H1 (cell line): ENCODE data around the gene ZSCAN18. TPM values are rescaled to one million over a fixed set of nuclear protein-coding genes. Genes with fewer than 3 reads are reported as not detected.

Experiments used
- CTCF ChIA-PET: fragments of 300-600 bp; sonication (Branson Sonifier 250); formaldehyde crosslinking; loops from one replicate; lab custom pipeline; 2021; ENCODE audit not compliant: partially characterized antibody; lab: Charles Lee
- POLR2A ChIA-PET: fragments of 300-600 bp; sonication (Branson Sonifier 250); formaldehyde crosslinking; loops from one replicate; lab custom pipeline; 2021; ENCODE audit warnings: inconsistent platforms; ENCODE audit not compliant: partially characterized antibody; lab: Charles Lee
- DNase-seq, 2 experiments: peaks; one replicate each; pipeline versions ENCODE4 v3.0.0 to v3.0.0-alpha.2; 2010 to 2022; ENCODE audit warnings: low spot score in 2 of 2, low read depth in 1 of 2, mixed read lengths in 1 of 2
- FAIRE-seq: peaks from 2 replicates; lab custom pipeline; 2011; peaks lifted over from hg19 to GRCh38; lab: Jason Lieb, UNC
- H2AFZ ChIP-seq: 2 replicates; pipeline ENCODE4 v1.8.1; 2012; ENCODE audit warnings: low read length, inconsistent platforms
- H2AK5ac ChIP-seq: 2 replicates; pipeline ENCODE4 v1.6.1; 2013; ENCODE audit warnings: low read depth, low read length
- H2BK120ac ChIP-seq: replicated peaks from 2 replicates; pipeline ENCODE3; 2013; ENCODE audit warnings: low read depth, low read length, inconsistent platforms
- H2BK12ac ChIP-seq: 2 replicates; pipeline ENCODE4 v1.6.1; 2013; ENCODE audit warnings: low read depth, low read length
- H2BK15ac ChIP-seq: 2 replicates; pipeline ENCODE4 v1.6.1; 2013; ENCODE audit warnings: low read length
- H2BK20ac ChIP-seq: 2 replicates; pipeline ENCODE4 v1.6.1; 2013; ENCODE audit warnings: low read length
- H2BK5ac ChIP-seq: 2 replicates; pipeline ENCODE4 v1.6.1; 2013; ENCODE audit warnings: low read depth, low read length
- H3K14ac ChIP-seq: 2 replicates; pipeline ENCODE4 v1.6.1; 2013; ENCODE audit warnings: inconsistent platforms; ENCODE audit not compliant: insufficient read length
- H3K18ac ChIP-seq: 2 replicates; pipeline ENCODE4 v1.6.1; 2013; ENCODE audit warnings: low read length; ENCODE audit errors: extremely low read depth
- H3K23ac ChIP-seq: 2 replicates; pipeline ENCODE4 v1.6.1; 2013; ENCODE audit warnings: inconsistent platforms; ENCODE audit not compliant: insufficient read length
- H3K23me2 ChIP-seq: 2 replicates; pipeline ENCODE4 v1.6.1; 2013; ENCODE audit warnings: low read depth, low read length
- H3K27ac ChIP-seq: 2 replicates; pipeline ENCODE4 v1.6.1; 2011; ENCODE audit warnings: low read depth, low read length, inconsistent platforms
- H3K27me3 ChIP-seq, 4 experiments: replicated peaks in 1 of 4; 1 replicate in 1 of 4; 2 replicates in 3 of 4; pipeline versions ENCODE4 v1.6.1 to v1.8.1; 2011 to 2013; ENCODE audit warnings: low read length in 3 of 4, mild to moderate bottlenecking in 3 of 4, inconsistent platforms in 2 of 4, mixed read lengths in 2 of 4, moderate library complexity in 1 of 4; ENCODE audit not compliant: control insufficient read depth in 3 of 4, insufficient read depth in 3 of 4; ENCODE audit errors: extremely low read depth in 1 of 4
- H3K36me3 ChIP-seq, 4 experiments: 2 replicates each; pipeline versions ENCODE4 v1.6.1 to v1.8.1; 2011 to 2013; ENCODE audit warnings: mild to moderate bottlenecking in 4 of 4, low read length in 3 of 4, moderate library complexity in 2 of 4, control low read depth in 1 of 4, inconsistent platforms in 1 of 4; ENCODE audit not compliant: insufficient read depth in 4 of 4, control insufficient read depth in 2 of 4
- H3K4ac ChIP-seq: replicated peaks from 2 replicates; pipeline ENCODE3; 2013; ENCODE audit warnings: low read length, low read depth, mixed read lengths, inconsistent platforms; ENCODE audit not compliant: insufficient read length
- H3K4me1 ChIP-seq, 4 experiments: replicated peaks in 1 of 4; 1 replicate in 1 of 4; 2 replicates in 3 of 4; pipeline versions ENCODE4 v1.6.1 to v1.8.1; 2011 to 2013; ENCODE audit warnings: low read length in 3 of 4, inconsistent platforms in 2 of 4, mixed read lengths in 1 of 4; ENCODE audit not compliant: insufficient read depth in 4 of 4, control insufficient read depth in 3 of 4
- H3K4me2 ChIP-seq, 2 experiments: 2 replicates each; pipeline versions ENCODE4 v1.6.1 to v1.8.1; 2011 to 2013; ENCODE audit warnings: low read depth in 2 of 2, low read length in 2 of 2, control low read depth in 1 of 2, inconsistent platforms in 1 of 2, mild to moderate bottlenecking in 1 of 2; ENCODE audit not compliant: insufficient read depth in 1 of 2
- H3K4me3 ChIP-seq, 4 experiments: fragments of 200-600, 300-600 bp in 1 of 4; sonication (generic), shearing (Covaris generic), sonication (Bioruptor Twin) in 1 of 4; 2 replicates each; pipeline versions ENCODE4 v1.5.1 to v1.8.1; 2011 to 2016; ENCODE audit warnings: low read length in 4 of 4, low read depth in 3 of 4, control low read depth in 2 of 4, inconsistent platforms in 2 of 4, mild to moderate bottlenecking in 2 of 4, mixed read lengths in 1 of 4, moderate library complexity in 1 of 4; ENCODE audit not compliant: insufficient read depth in 2 of 4; ENCODE audit errors: extremely low read depth in 1 of 4
- H3K56ac ChIP-seq: replicated peaks from 2 replicates; pipeline ENCODE3; 2013; ENCODE audit warnings: low read depth, mild to moderate bottlenecking, mixed read lengths, low read length, inconsistent platforms; ENCODE audit not compliant: insufficient read length
- H3K79me1 ChIP-seq: 2 replicates; pipeline ENCODE4 v1.6.1; 2013; ENCODE audit warnings: low read depth, low read length, control low read depth
- H3K79me2 ChIP-seq, 2 experiments: 2 replicates each; pipeline versions ENCODE4 v1.6.1 to v1.8.1; 2012 to 2013; ENCODE audit warnings: low read length in 2 of 2, mild to moderate bottlenecking in 2 of 2, inconsistent platforms in 1 of 2; ENCODE audit not compliant: insufficient read depth in 2 of 2, control insufficient read depth in 1 of 2
- H3K9ac ChIP-seq, 4 experiments: replicated peaks in 1 of 4; 1 replicate in 1 of 4; 2 replicates in 3 of 4; pipeline versions ENCODE4 v1.6.1 to v1.8.1; 2011 to 2013; ENCODE audit warnings: low read depth in 3 of 4, low read length in 3 of 4, control low read depth in 2 of 4, mild to moderate bottlenecking in 2 of 4, moderate library complexity in 2 of 4, inconsistent platforms in 1 of 4; ENCODE audit errors: extremely low read depth in 1 of 4
- H3K9me3 ChIP-seq, 2 experiments: 2 replicates each; pipeline versions ENCODE4 v1.6.1 to v1.8.1; 2012 to 2013; ENCODE audit warnings: mild to moderate bottlenecking in 2 of 2, moderate library complexity in 2 of 2, control low read depth in 1 of 2, inconsistent platforms in 1 of 2, low read depth in 1 of 2, low read length in 1 of 2, mixed read lengths in 1 of 2; ENCODE audit not compliant: insufficient read depth in 2 of 2
- H4K20me1 ChIP-seq, 2 experiments: replicated peaks in 1 of 2; 2 replicates each; pipeline versions ENCODE3 to v1.8.1; 2011 to 2013; ENCODE audit warnings: inconsistent platforms in 2 of 2, low read length in 2 of 2, mild to moderate bottlenecking in 1 of 2; ENCODE audit not compliant: insufficient read depth in 2 of 2, control insufficient read depth in 1 of 2
- H4K5ac ChIP-seq: 2 replicates; pipeline ENCODE4 v1.6.1; 2013; ENCODE audit warnings: low read length, low read depth, mixed read lengths, inconsistent platforms; ENCODE audit not compliant: insufficient read length
- H4K8ac ChIP-seq: 2 replicates; pipeline ENCODE4 v1.8.0; 2013; ENCODE audit warnings: mild to moderate bottlenecking, moderate library complexity, low read length, inconsistent platforms; ENCODE audit not compliant: insufficient read depth; ENCODE audit errors: extremely low read depth
- H4K91ac ChIP-seq: replicated peaks from 2 replicates; pipeline ENCODE3; 2013; ENCODE audit warnings: low read length, mixed read lengths, inconsistent platforms; ENCODE audit not compliant: insufficient read length
- JUND ChIP-seq: IDR thresholded peaks from 2 replicates; pipeline ENCODE4 v1.6.1; 2011; ENCODE audit warnings: mild to moderate bottlenecking, improper control_type of control experiment, low read length
- KDM1A ChIP-seq: fragments of 200-600, 300-600 bp; sonication (generic); IDR thresholded peaks from 2 replicates; pipeline ENCODE4 v1.7.1; 2016; ENCODE audit warnings: mild to moderate bottlenecking, low read length, borderline replicate concordance
- POLR2A ChIP-seq, 2 experiments: IDR thresholded peaks; 1 replicate in 1 of 2; 2 replicates in 1 of 2; pipeline ENCODE4 v1.6.1; 2011; ENCODE audit warnings: low read depth in 2 of 2, low read length in 2 of 2, mild to moderate bottlenecking in 2 of 2; ENCODE audit errors: control extremely low read depth in 1 of 2
- POLR2AphosphoS5 ChIP-seq: IDR thresholded peaks from 2 replicates; pipeline ENCODE4 v1.6.1; 2011; ENCODE audit warnings: low read depth, low read length
- TAF7 ChIP-seq: optimal IDR thresholded peaks from 2 replicates; pipeline ENCODE3; 2011; ENCODE audit warnings: low read depth, mild to moderate bottlenecking, inconsistent platforms, low read length, moderate library complexity, borderline replicate concordance
- TCF12 ChIP-seq: IDR thresholded peaks from 2 replicates; pipeline ENCODE4 v1.6.1; 2011; ENCODE audit warnings: low read depth, mild to moderate bottlenecking, low read length
- WGBS, 2 experiments: shearing (Covaris generic) in 1 of 2; methylation state at CpG; one replicate each; pipeline versions ENCODE4 v1.1.6 to v1.1.7; 2013 to 2015; ENCODE audit warnings: low lambda C conversion rate in 2 of 2, mixed read lengths in 2 of 2, inconsistent platforms in 1 of 2, low coverage in 1 of 2, missing lambda C conversion rate in 1 of 2; ENCODE audit not compliant: insufficient replicate concordance in 2 of 2, insufficient coverage in 1 of 2, insufficient read length in 1 of 2; ENCODE audit errors: extremely low coverage in 1 of 2, missing lambda C conversion rate in 1 of 2; 5-methylcytosine and 5-hydroxymethylcytosine counted together
- polyA plus RNA-seq, 7 experiments: library from polyadenylated mRNA; depleted of rRNA in 3 of 7; stranded (reverse) in 5 of 7; unstranded in 2 of 7; fragments of >200 nt in 5 of 7; fragments of 200-250 nt in 2 of 7; gene quantifications; 1 replicate in 5 of 7; 2 replicates in 1 of 7; 4 replicates in 1 of 7; pipeline versions ENCODE4 v1.2.1 to v1.2.3, GENCODE V29; 2011 to 2013; ENCODE audit warnings: missing spikeins in 2 of 7, mixed read lengths in 2 of 7
- total RNA-seq: library from RNA; stranded (reverse); fragmentation: NEBNext Ultra II Directional; extraction: Animal tissue kit (Norgen Biotek cat#: 25700); gene quantifications from 2 replicates; pipeline ENCODE4 v1.2.1, GENCODE V29; 2021

Gene ZSCAN18
- total and polyA plus RNA-seq, 2 of the 8 experiments (the other 6 are each of a cell fraction or from before 2014, with no cell fraction given): 37.0 to 41.4 TPM

- H2BK5ac ChIP-seq: peak overlapping the region; percentile 89; the same call in 1 of the 2 replicates
- POLR2A ChIA-PET: interaction anchor here (0.8 to 3.1 kb wide), 17 partner anchors 10 to 96 kb away, joined by 3 to 23 read pairs (median 5); partner anchors contain the start of genes ZNF135, ZNF329, ZNF606 and ZSCAN1
- no peak for DNase-seq
- peak in 1 of 2 experiments; percentile 21; a peak in 2 of 3 replicates for TF ChIP-seq POLR2A (IDR thresholded peaks at IDR 0.05; ENCODE audit: control extremely low read depth in 1 of 2, low read depth in 2 of 2, low read length in 2 of 2)
- TF ChIP-seq POLR2AphosphoS5: peak; percentile 78
- TF ChIP-seq TCF12: no peak
- no peak for TF ChIP-seq JUND
- TF ChIP-seq KDM1A: peak; percentile 58; the same call in 1 of the 2 replicates
- peak; percentile 9 for TF ChIP-seq TAF7
- no peaks in the 10 kb centered on the region for H3K36me3 ChIP-seq
- peaks cover 4% of the 10 kb centered on the region; the same call in 1 of the 2 replicates for H3K79me1 ChIP-seq
- H3K23me2 ChIP-seq: peaks cover 2% of the 10 kb centered on the region; the same call in 1 of the 2 replicates
- no peak overlapping the region for H2BK15ac ChIP-seq
- no peak overlapping the region for H4K91ac ChIP-seq
- H2AK5ac ChIP-seq: peak overlapping the region; percentile 95; the same call in 1 of the 2 replicates
- H3K4me3 ChIP-seq: peak overlapping the region; percentile 37 to 99 (median 52); a peak in 7 of 8 replicates
- H3K56ac ChIP-seq: no peak overlapping the region
- H3K27me3 ChIP-seq: no peaks in the 10 kb centered on the region
- H3K18ac ChIP-seq: no peak overlapping the region
- peak overlapping the region; percentile 94 for H3K27ac ChIP-seq
- H3K14ac ChIP-seq: no peak overlapping the region
- H2BK12ac ChIP-seq: peak overlapping the region; percentile 99; the same call in 1 of the 2 replicates
- no peak overlapping the region for H3K4ac ChIP-seq
- H2BK20ac ChIP-seq: no peak overlapping the region
- WGBS, 2 experiments: 43% methylated on average over 2 of the region's 2 CpGs; no CpG with 5 or more reads in 1 of the 2 experiments
- H4K8ac ChIP-seq: peak overlapping the region; percentile 96; the same call in 1 of the 2 replicates
- H3K79me2 ChIP-seq: peaks cover 0 to 16% of the 10 kb centered on the region in 2 experiments; a peak in 1 of 4 replicates
- peaks cover 12 to 17% of the 10 kb centered on the region in 2 experiments; a peak in 3 of 4 replicates for H3K9me3 ChIP-seq
- no peak for FAIRE-seq
- peak overlapping the region; percentile 8 to 95 (median 90) for H3K9ac ChIP-seq
- peaks cover 0 to 5% (median 4%) of the 10 kb centered on the region in 4 experiments; a peak in 5 of 7 replicates for H3K4me1 ChIP-seq
- H2BK120ac ChIP-seq: no peak overlapping the region
- CTCF ChIA-PET: interaction anchor here (0.8 to 2.1 kb wide), 5 partner anchors 22 to 75 kb away, joined by 3 to 7 read pairs (median 4); partner anchors contain the start of gene ZNF329
- H4K5ac ChIP-seq: no peak overlapping the region
- H3K23ac ChIP-seq: no peak overlapping the region
- H2AFZ ChIP-seq: peak overlapping the region; percentile 81; the same call in 1 of the 2 replicates
- peak overlapping the region; percentile 69 to 76 for H3K4me2 ChIP-seq
- no peaks in the 10 kb centered on the region for H4K20me1 ChIP-seq
Measured at GRCh38 chr19:58098682-58098998, 609 bp upstream of the ZSCAN18 start.
